Heart left ventricle (tissue), 16 donors: ENCODE results near the gene HOXD10. TPM values are rescaled to one million over a fixed set of nuclear protein-coding genes. Genes with fewer than 3 reads are reported as not detected.

Experiments
- ATAC-seq, 4 donors: fragments of 200-7000 bp; cut with Tn5 transposase; one replicate each; pipeline ENCODE4 v1.9.1; 2020 to 2022; ENCODE audit warnings: moderate library complexity in 4 of 4, mild to moderate bottlenecking in 3 of 4, moderate number of reproducible peaks in 1 of 4
- DNase-seq, 5 donors: peaks; one replicate each; pipeline ENCODE4 v3.0.0-alpha.2; 2020
- H3K27ac ChIP-seq, 12 donors: fragments of 200-600 bp; sonication (generic) in 4 of 12; one replicate each; pipeline versions ENCODE4 v1.5.0 to v1.8.0; 2016 to 2022; ENCODE audit warnings: mild to moderate bottlenecking in 2 of 12
- H3K27me3 ChIP-seq, 9 donors: fragments of 200-600 bp; sonication (generic) in 2 of 9; one replicate each; pipeline versions ENCODE4 v1.5.1 to v1.8.0; 2016 to 2022; ENCODE audit warnings: mild to moderate bottlenecking in 3 of 9
- H3K36me3 ChIP-seq, 9 donors: fragments of 200-600 bp; sonication (generic) in 2 of 9; one replicate each; pipeline versions ENCODE4 v1.5.0 to v1.8.0; 2018 to 2022; ENCODE audit warnings: mild to moderate bottlenecking in 2 of 9
- H3K4me1 ChIP-seq, 12 donors: fragments of 200-600 bp; sonication (generic) in 4 of 12; one replicate each; pipeline versions ENCODE4 v1.5.0 to v1.8.0; 2016 to 2022; ENCODE audit warnings: mild to moderate bottlenecking in 3 of 12
- H3K4me3 ChIP-seq, 12 donors: fragments of 200-600 bp; sonication (generic) in 4 of 12; one replicate each; pipeline versions ENCODE4 v1.5.0 to v1.8.0; 2017 to 2022; ENCODE audit warnings: mild to moderate bottlenecking in 9 of 12, moderate library complexity in 4 of 12
- H3K9me3 ChIP-seq, 12 donors: fragments of 200-600 bp; sonication (generic) in 4 of 12; one replicate each; pipeline versions ENCODE4 v1.5.0 to v1.8.0; 2016 to 2022; ENCODE audit warnings: mild to moderate bottlenecking in 1 of 12
- CTCF ChIP-seq, 12 donors: fragments of 200-600 bp; sonication (generic) in 4 of 12; IDR thresholded peaks; one replicate each; pipeline versions ENCODE4 v1.5.0 to v1.8.0; 2018 to 2022; ENCODE audit warnings: antibody characterized with exemption in 12 of 12, mild to moderate bottlenecking in 5 of 12
- POLR2A ChIP-seq, 2 donors: fragments of 450-650 bp; IDR thresholded peaks; one replicate each; pipeline ENCODE4 v1.6.1; 2017; ENCODE audit warnings: antibody characterized with exemption in 2 of 2, mild to moderate bottlenecking in 2 of 2, moderate library complexity in 2 of 2
- WGBS, 4 donors: extraction: QIAGEN DNeasy Blood & Tissue Kit in 2 of 4; methylation state at CpG; one replicate each; pipeline versions ENCODE4 v1.1.5 to v1.1.7; 2013 to 2018; 5-methylcytosine and 5-hydroxymethylcytosine counted together
- intact Hi-C, 10 donors: fragments of 100-400 bp; cut with DNase I; formaldehyde crosslinking; loops; one replicate each; pipeline versions ENCODE4 v1.11.1 to v1.14.2; 2022
- polyA plus RNA-seq, 2 donors: library from polyadenylated mRNA; stranded (reverse); fragments of 200-250 nt; gene quantifications; one replicate each; pipeline ENCODE4 v1.2.3, GENCODE V29; 2013
- total RNA-seq, 9 donors: library from RNA; depleted of rRNA in 2 of 9; stranded (reverse); fragments of >200 nt in 2 of 9; fragmentation: NEBNext Ultra II Directional in 3 of 9; extraction: Animal tissue kit (Norgen Biotek cat#: 25700) in 3 of 9; gene quantifications; one replicate each; pipeline versions ENCODE4 v1.1.0 to v1.2.4, GENCODE V29; 2016 to 2023
- donor health status: ischemic (EF 13 %, LVEDD 7.1; RV severe dilation, severe dysfunction).
- donor health status: healthy with polysubstance abuse.
- donor health status: DM: no; HTN: yes; CAD: no.
- donor health status: DM: no; HTN: no; CAD: no.
- donor health status: ischemic (EF 25% LVEDD 6.9; RV normal size, moderate dysfunction).
- donor health status: ischemic (EF 25% LVEDD 5.7; RV mildly dilated, moderate dysfunction).
- donor health status: healthy.
- donor health status: DM: yes; HTN: yes; CAD: no.
- donor health status: ischemic (EF 35%, LVEDD 5.7; RV mildly dilated, moderate dysfunction).
- donor health status: nonischemic (EF 11% LVEDD 7.7; RV severe dilation, severe dysfunction).
- donor health status: DM: yes; HTN: yes; CAD: no.
- donor health status: PGD.
- donor health status: ischemic (EF 29% LVEDD 5.4; RV normal size, mild dysfunction).
- donor health status: nonischemic (EF 23%, LVEDD 6.1; RV moderate dilation, normal function).

The HOXD10 gene
- total and polyA plus RNA-seq, 11 donors: 0.03 to 0.43 TPM; not detected in 9

- no peaks in the 10 kb centered on the region for H3K36me3 ChIP-seq
- peaks cover 0 to 35% (median 11%) of the 10 kb centered on the region in 12 donors for H3K4me1 ChIP-seq
- H3K27me3 ChIP-seq: peaks cover 72 to 100% (median 98%) of the 10 kb centered on the region in 9 donors
- H3K9me3 ChIP-seq: no peaks in the 10 kb centered on the region
- no peak overlapping the region for H3K4me3 ChIP-seq
- no peak for TF ChIP-seq CTCF (IDR thresholded peaks at IDR 0.05)
- no peak for TF ChIP-seq POLR2A (IDR thresholded peaks at IDR 0.05)
- 19 to 48% (median 33%) methylated on average over 11 of the region's 11 CpGs for WGBS, 4 donors
- DNase-seq: no peak
- intact Hi-C loops: loop anchor here in 1 of 10 donors (10.0 kb wide), 1 partner anchor 110 kb away; the partner anchor contains the start of gene MTX2
- ATAC-seq: no peak
- H3K27ac ChIP-seq: no peak overlapping the region
Measured at GRCh38 chr2:176154576-176155252, 38.1 kb downstream of the HOXD10 start.

- no peak overlapping the region for H3K27ac ChIP-seq
- H3K36me3 ChIP-seq: no peaks in the 10 kb centered on the region
- peaks cover 0 to 43% (median 16%) of the 10 kb centered on the region in 12 donors for H3K4me1 ChIP-seq
- no peaks in the 10 kb centered on the region for H3K9me3 ChIP-seq
- H3K4me3 ChIP-seq: no peak overlapping the region
- TF ChIP-seq CTCF (IDR thresholded peaks at IDR 0.05) (no peak), POLR2A (IDR thresholded peaks at IDR 0.05) (no peak)
- H3K27me3 ChIP-seq: peaks cover 75 to 100% (median 98%) of the 10 kb centered on the region in 9 donors
- intact Hi-C loops: loop anchor here in 1 of 10 donors (10.0 kb wide), 1 partner anchor 109 kb away; the partner anchor contains the start of gene MTX2
- DNase-seq (no peak), ATAC-seq (no peak)
- WGBS, 4 donors: 13 to 31% (median 24%) methylated on average over 6 of the region's 6 CpGs
Measured at GRCh38 chr2:176155356-176156044, 38.9 kb downstream of the HOXD10 start.

- ATAC-seq: no peak
- no peak for DNase-seq
- TF ChIP-seq POLR2A (IDR thresholded peaks at IDR 0.05): no peak
- no peak for TF ChIP-seq CTCF (IDR thresholded peaks at IDR 0.05)
- H3K9me3 ChIP-seq: no peaks in the 10 kb centered on the region
- H3K27me3 ChIP-seq: peaks cover 75 to 100% (median 98%) of the 10 kb centered on the region in 9 donors
- intact Hi-C loops: loop anchor here in 1 of 10 donors (10.0 kb wide), 1 partner anchor 108 kb away; the partner anchor contains the start of gene MTX2
- H3K36me3 ChIP-seq: no peaks in the 10 kb centered on the region
- H3K4me3 ChIP-seq: no peak overlapping the region
- peaks cover 0 to 47% (median 16%) of the 10 kb centered on the region in 12 donors for H3K4me1 ChIP-seq
- 14 to 48% (median 34%) methylated on average over 8 of the region's 8 CpGs for WGBS, 4 donors
- H3K27ac ChIP-seq: no peak overlapping the region
Measured at GRCh38 chr2:176156301-176156806, 39.8 kb downstream of the HOXD10 start.
